ENCODE measurements around the gene GJD4. TPM values are rescaled to one million over a fixed set of nuclear protein-coding genes. Genes with fewer than 3 reads are reported as not detected.

The GJD4 gene
- total RNA-seq, 3 donors from 2014 or later: not detected

- H3K4me3 ChIP-seq: no peak overlapping the region
- intact Hi-C loops (cut with DNase I, micrococcal nuclease): loop anchor here (5.0 kb wide), 2 partner anchors 1140 to 1145 kb away; no protein-coding TSS in a partner anchor
- no peak for DNase-seq
- TF ChIP-seq CTCF (IDR thresholded peaks at IDR 0.05): no peak
- no peaks in the 10 kb centered on the region for H3K36me3 ChIP-seq (ENCODE audit: low read depth)
- peaks cover 12% of the 10 kb centered on the region for H3K4me1 ChIP-seq (ENCODE audit: low read depth)
- ATAC-seq: no peak
- no peaks in the 10 kb centered on the region for H3K9me3 ChIP-seq
These were observed 31.8 kb downstream of the GJD4 start for GRCh38 chr10:35636956-35637355.

- no peak for TF ChIP-seq CTCF (IDR thresholded peaks at IDR 0.05)
- H3K36me3 ChIP-seq (ENCODE audit: low read depth): no peaks in the 10 kb centered on the region
- peaks cover 12% of the 10 kb centered on the region for H3K4me1 ChIP-seq (ENCODE audit: low read depth)
- H3K4me3 ChIP-seq: no peak overlapping the region
- DNase-seq: no peak
- H3K9me3 ChIP-seq: no peaks in the 10 kb centered on the region
- ATAC-seq: no peak
- intact Hi-C loops (cut with DNase I, micrococcal nuclease): loop anchor here (5.0 kb wide), 2 partner anchors 1140 to 1145 kb away; no protein-coding TSS in a partner anchor
These were observed 32.3 kb downstream of the GJD4 start for GRCh38 chr10:35637462-35637861.

- DNase-seq (no peak), ATAC-seq (no peak)
- H3K4me1 ChIP-seq (ENCODE audit: low read depth): peaks cover 18% of the 10 kb centered on the region
- TF ChIP-seq CTCF (IDR thresholded peaks at IDR 0.05): no peak
- intact Hi-C loops (cut with DNase I, micrococcal nuclease): loop anchor here (5.0 kb wide), 2 partner anchors 1139 to 1144 kb away; no protein-coding TSS in a partner anchor
- H3K4me3 ChIP-seq: no peak overlapping the region
- H3K9me3 ChIP-seq: no peaks in the 10 kb centered on the region
- H3K36me3 ChIP-seq (ENCODE audit: low read depth): no peaks in the 10 kb centered on the region
These were observed 33.0 kb downstream of the GJD4 start for GRCh38 chr10:35638101-35638500.

- intact Hi-C loops (cut with DNase I, micrococcal nuclease): loop anchor here (5.0 kb wide), 2 partner anchors 1138 to 1143 kb away; no protein-coding TSS in a partner anchor
- DNase-seq: no peak
- TF ChIP-seq CTCF (IDR thresholded peaks at IDR 0.05): no peak
These were observed 34.0 kb downstream of the GJD4 start for GRCh38 chr10:35639021-35639727.

GRCh38 chr10:35639728-35640401 is 34.7 kb downstream of the GJD4 start:
- intact Hi-C loops (cut with DNase I, micrococcal nuclease): loop anchor here (5.0 kb wide), 3 partner anchors 277 to 1142 kb away; no protein-coding TSS in a partner anchor
- Histone ChIP-seq H3K9me3 (no peaks in the 10 kb centered on the region), H3K4me3 (no peak overlapping the region), H3K36me3 (ENCODE audit: low read depth) (no peaks in the 10 kb centered on the region), H3K4me1 (ENCODE audit: low read depth) (peaks cover 22% of the 10 kb centered on the region)
- DNase-seq (peak; percentile 21 to 54 (median 44)), ATAC-seq (no peak)
- TF ChIP-seq CTCF (IDR thresholded peaks at IDR 0.05): no peak

More at GRCh38 chr10:35639021-35639727, 34.0 kb downstream of the GJD4 start:
- H3K9me3 ChIP-seq: no peaks in the 10 kb centered on the region
- H3K4me1 ChIP-seq (ENCODE audit: low read depth): peaks cover 22% of the 10 kb centered on the region
- ATAC-seq: no peak
- H3K4me3 ChIP-seq: no peak overlapping the region
- H3K36me3 ChIP-seq (ENCODE audit: low read depth): no peaks in the 10 kb centered on the region
